ENCODE measurements around the gene PPARG. TPM values are rescaled to one million over a fixed set of nuclear protein-coding genes. Genes with fewer than 3 reads are reported as not detected.

The PPARG gene
- total RNA-seq, 1 donor from 2014 or later: 10.1 TPM

- H3K4me3 Mint-ChIP-seq: no peak overlapping the region
- no peaks in the 10 kb centered on the region for H3K36me3 Mint-ChIP-seq
- no peaks in the 10 kb centered on the region for H3K9me3 Mint-ChIP-seq
- H3K4me1 Mint-ChIP-seq: peaks cover 5% of the 10 kb centered on the region
- no peaks in the 10 kb centered on the region for H3K27me3 Mint-ChIP-seq (ENCODE audit: low read depth)
- no peak overlapping the region for H3K27ac Mint-ChIP-seq
- no peak for DNase-seq (ENCODE audit: low spot score in 2 of 2, unreplicated experiment in 2 of 2)
- TF ChIP-seq, protein P1, sequence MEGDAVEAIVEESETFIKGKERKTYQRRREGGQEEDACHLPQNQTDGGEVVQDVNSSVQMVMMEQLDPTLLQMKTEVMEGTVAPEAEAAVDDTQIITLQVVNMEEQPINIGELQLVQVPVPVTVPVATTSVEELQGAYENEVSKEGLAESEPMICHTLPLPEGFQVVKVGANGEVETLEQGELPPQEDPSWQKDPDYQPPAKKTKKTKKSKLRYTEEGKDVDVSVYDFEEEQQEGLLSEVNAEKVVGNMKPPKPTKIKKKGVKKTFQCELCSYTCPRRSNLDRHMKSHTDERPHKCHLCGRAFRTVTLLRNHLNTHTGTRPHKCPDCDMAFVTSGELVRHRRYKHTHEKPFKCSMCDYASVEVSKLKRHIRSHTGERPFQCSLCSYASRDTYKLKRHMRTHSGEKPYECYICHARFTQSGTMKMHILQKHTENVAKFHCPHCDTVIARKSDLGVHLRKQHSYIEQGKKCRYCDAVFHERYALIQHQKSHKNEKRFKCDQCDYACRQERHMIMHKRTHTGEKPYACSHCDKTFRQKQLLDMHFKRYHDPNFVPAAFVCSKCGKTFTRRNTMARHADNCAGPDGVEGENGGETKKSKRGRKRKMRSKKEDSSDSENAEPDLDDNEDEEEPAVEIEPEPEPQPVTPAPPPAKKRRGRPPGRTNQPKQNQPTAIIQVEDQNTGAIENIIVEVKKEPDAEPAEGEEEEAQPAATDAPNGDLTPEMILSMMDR (IDR thresholded peaks at IDR 0.05; ENCODE audit: unreplicated experiment): no peak
Measured at GRCh38 chr3:12464181-12464580, 175.3 kb downstream of the PPARG start.

DNA sequence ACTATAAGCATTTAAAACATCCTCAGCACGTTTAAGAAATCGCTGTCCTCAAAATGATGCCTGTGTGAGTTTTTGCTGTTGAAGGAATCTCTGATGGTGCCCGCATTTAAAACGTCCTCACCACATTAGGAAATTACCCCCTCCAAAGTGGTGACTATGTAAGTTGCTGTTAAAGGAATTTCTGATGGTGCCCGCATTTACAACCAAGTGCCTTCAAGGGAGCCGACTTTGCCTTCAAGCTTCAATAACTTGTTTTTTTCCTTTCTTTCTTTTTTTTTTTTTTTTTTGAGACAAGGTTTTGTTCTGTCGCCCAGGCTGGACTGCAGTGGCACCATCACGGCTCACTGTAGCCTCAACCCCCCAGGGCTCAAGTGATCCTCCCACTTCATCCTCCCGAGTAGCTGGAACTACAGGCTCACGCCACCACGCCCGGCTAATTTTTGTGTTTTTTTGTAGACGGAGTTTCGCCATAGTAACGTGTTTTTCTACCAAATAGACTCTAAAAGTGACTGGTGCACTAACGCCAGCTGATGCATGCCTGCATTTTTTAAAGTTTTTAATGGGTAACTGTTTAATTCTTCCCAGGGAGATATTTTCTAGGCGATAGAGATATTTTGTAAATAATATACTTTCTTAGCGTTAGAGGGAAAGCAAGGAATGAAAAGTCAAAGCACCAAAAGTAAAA, 176.4 kb downstream of the PPARG start:
- Mint-ChIP-seq H3K27me3 (ENCODE audit: low read depth) (no peaks in the 10 kb centered on the region), H3K27ac (no peak overlapping the region), H3K9me3 (no peaks in the 10 kb centered on the region), H3K4me3 (no peak overlapping the region), H3K36me3 (no peaks in the 10 kb centered on the region), H3K4me1 (peaks cover 5% of the 10 kb centered on the region)
- no peak for DNase-seq (ENCODE audit: low spot score in 2 of 2, unreplicated experiment in 2 of 2)
- TF ChIP-seq, protein P1 (IDR thresholded peaks at IDR 0.05; ENCODE audit: unreplicated experiment): no peak

DNA sequence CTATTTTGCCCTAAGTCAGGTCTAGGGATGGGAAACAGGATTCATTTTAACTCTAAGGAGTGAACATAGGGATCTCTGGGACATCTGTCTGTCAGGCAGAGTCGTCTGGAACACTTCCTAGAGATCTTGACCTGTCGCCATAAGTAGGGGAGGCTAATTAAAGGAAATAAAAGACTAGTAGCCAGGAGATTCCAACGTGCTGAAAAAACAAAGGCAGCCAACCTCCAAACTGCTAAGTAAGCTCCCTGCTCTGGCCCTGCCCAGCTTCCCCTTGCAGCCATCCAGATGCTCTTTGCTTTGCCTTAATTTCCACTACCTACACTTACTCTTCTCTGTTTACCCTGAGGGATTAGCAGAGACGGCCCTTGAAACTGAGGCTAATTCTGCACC, 177.0 kb downstream of the PPARG start:
- TF ChIP-seq, protein P1 (IDR thresholded peaks at IDR 0.05; ENCODE audit: unreplicated experiment): no peak
- no peak overlapping the region for H3K4me3 Mint-ChIP-seq
- no peaks in the 10 kb centered on the region for H3K27me3 Mint-ChIP-seq (ENCODE audit: low read depth)
- H3K9me3 Mint-ChIP-seq: no peaks in the 10 kb centered on the region
- DNase-seq (ENCODE audit: low spot score in 2 of 2, unreplicated experiment in 2 of 2): no peak
- no peaks in the 10 kb centered on the region for H3K36me3 Mint-ChIP-seq
- peaks cover 10% of the 10 kb centered on the region for H3K4me1 Mint-ChIP-seq
- H3K27ac Mint-ChIP-seq: no peak overlapping the region

- Mint-ChIP-seq H3K4me3 (no peak overlapping the region), H3K4me1 (peaks cover 18% of the 10 kb centered on the region), H3K27ac (no peak overlapping the region), H3K27me3 (ENCODE audit: low read depth) (no peaks in the 10 kb centered on the region), H3K36me3 (no peaks in the 10 kb centered on the region), H3K9me3 (no peaks in the 10 kb centered on the region)
- no peak for DNase-seq (ENCODE audit: low spot score in 2 of 2, unreplicated experiment in 2 of 2)
- TF ChIP-seq, protein P1 (IDR thresholded peaks at IDR 0.05; ENCODE audit: unreplicated experiment): no peak
Measured at GRCh38 chr3:12467746-12468145, 178.9 kb downstream of the PPARG start.

- no peaks in the 10 kb centered on the region for H3K27me3 Mint-ChIP-seq (ENCODE audit: low read depth)
- H3K36me3 Mint-ChIP-seq: no peaks in the 10 kb centered on the region
- peaks cover 19% of the 10 kb centered on the region for H3K4me1 Mint-ChIP-seq
- TF ChIP-seq, protein P1 (IDR thresholded peaks at IDR 0.05; ENCODE audit: unreplicated experiment): no peak
- no peaks in the 10 kb centered on the region for H3K9me3 Mint-ChIP-seq
- no peak for DNase-seq (ENCODE audit: low spot score in 2 of 2, unreplicated experiment in 2 of 2)
- H3K4me3 Mint-ChIP-seq: no peak overlapping the region
- H3K27ac Mint-ChIP-seq: no peak overlapping the region
Measured at GRCh38 chr3:12468276-12468675, 179.4 kb downstream of the PPARG start.

Data from mesothelial cell of epicardium (in vitro differentiated cells).